H1 (cell line): ENCODE results near the gene PBX3. TPM values are rescaled to one million over a fixed set of nuclear protein-coding genes. Genes with fewer than 3 reads are reported as not detected.

Experiments used
- CTCF ChIA-PET: fragments of 300-600 bp; sonication (Branson Sonifier 250); formaldehyde crosslinking; loops from one replicate; lab custom pipeline; 2021; ENCODE audit not compliant: partially characterized antibody; lab: Charles Lee
- POLR2A ChIA-PET: fragments of 300-600 bp; sonication (Branson Sonifier 250); formaldehyde crosslinking; loops from one replicate; lab custom pipeline; 2021; ENCODE audit warnings: inconsistent platforms; ENCODE audit not compliant: partially characterized antibody; lab: Charles Lee
- DNase-seq, 2 experiments: peaks; one replicate each; pipeline versions ENCODE4 v3.0.0 to v3.0.0-alpha.2; 2010 to 2022; ENCODE audit warnings: low spot score in 2 of 2, low read depth in 1 of 2, mixed read lengths in 1 of 2
- FAIRE-seq: peaks from 2 replicates; lab custom pipeline; 2011; peaks lifted over from hg19 to GRCh38; lab: Jason Lieb, UNC
- H2AFZ ChIP-seq: 2 replicates; pipeline ENCODE4 v1.8.1; 2012; ENCODE audit warnings: low read length, inconsistent platforms
- H2AK5ac ChIP-seq: 2 replicates; pipeline ENCODE4 v1.6.1; 2013; ENCODE audit warnings: low read depth, low read length
- H2BK120ac ChIP-seq: replicated peaks from 2 replicates; pipeline ENCODE3; 2013; ENCODE audit warnings: low read depth, low read length, inconsistent platforms
- H2BK12ac ChIP-seq: 2 replicates; pipeline ENCODE4 v1.6.1; 2013; ENCODE audit warnings: low read depth, low read length
- H2BK15ac ChIP-seq: 2 replicates; pipeline ENCODE4 v1.6.1; 2013; ENCODE audit warnings: low read length
- H2BK20ac ChIP-seq: 2 replicates; pipeline ENCODE4 v1.6.1; 2013; ENCODE audit warnings: low read length
- H2BK5ac ChIP-seq: 2 replicates; pipeline ENCODE4 v1.6.1; 2013; ENCODE audit warnings: low read depth, low read length
- H3K14ac ChIP-seq: 2 replicates; pipeline ENCODE4 v1.6.1; 2013; ENCODE audit warnings: inconsistent platforms; ENCODE audit not compliant: insufficient read length
- H3K18ac ChIP-seq: 2 replicates; pipeline ENCODE4 v1.6.1; 2013; ENCODE audit warnings: low read length; ENCODE audit errors: extremely low read depth
- H3K23ac ChIP-seq: 2 replicates; pipeline ENCODE4 v1.6.1; 2013; ENCODE audit warnings: inconsistent platforms; ENCODE audit not compliant: insufficient read length
- H3K23me2 ChIP-seq: 2 replicates; pipeline ENCODE4 v1.6.1; 2013; ENCODE audit warnings: low read depth, low read length
- H3K27ac ChIP-seq: 2 replicates; pipeline ENCODE4 v1.6.1; 2011; ENCODE audit warnings: low read depth, low read length, inconsistent platforms
- H3K27me3 ChIP-seq, 4 experiments: replicated peaks in 1 of 4; 1 replicate in 1 of 4; 2 replicates in 3 of 4; pipeline versions ENCODE4 v1.6.1 to v1.8.1; 2011 to 2013; ENCODE audit warnings: low read length in 3 of 4, mild to moderate bottlenecking in 3 of 4, inconsistent platforms in 2 of 4, mixed read lengths in 2 of 4, moderate library complexity in 1 of 4; ENCODE audit not compliant: control insufficient read depth in 3 of 4, insufficient read depth in 3 of 4; ENCODE audit errors: extremely low read depth in 1 of 4
- H3K36me3 ChIP-seq, 4 experiments: 2 replicates each; pipeline versions ENCODE4 v1.6.1 to v1.8.1; 2011 to 2013; ENCODE audit warnings: mild to moderate bottlenecking in 4 of 4, low read length in 3 of 4, moderate library complexity in 2 of 4, control low read depth in 1 of 4, inconsistent platforms in 1 of 4; ENCODE audit not compliant: insufficient read depth in 4 of 4, control insufficient read depth in 2 of 4
- H3K4ac ChIP-seq: replicated peaks from 2 replicates; pipeline ENCODE3; 2013; ENCODE audit warnings: low read length, low read depth, mixed read lengths, inconsistent platforms; ENCODE audit not compliant: insufficient read length
- H3K4me1 ChIP-seq, 4 experiments: replicated peaks in 1 of 4; 1 replicate in 1 of 4; 2 replicates in 3 of 4; pipeline versions ENCODE4 v1.6.1 to v1.8.1; 2011 to 2013; ENCODE audit warnings: low read length in 3 of 4, inconsistent platforms in 2 of 4, mixed read lengths in 1 of 4; ENCODE audit not compliant: insufficient read depth in 4 of 4, control insufficient read depth in 3 of 4
- H3K4me2 ChIP-seq, 2 experiments: 2 replicates each; pipeline versions ENCODE4 v1.6.1 to v1.8.1; 2011 to 2013; ENCODE audit warnings: low read depth in 2 of 2, low read length in 2 of 2, control low read depth in 1 of 2, inconsistent platforms in 1 of 2, mild to moderate bottlenecking in 1 of 2; ENCODE audit not compliant: insufficient read depth in 1 of 2
- H3K4me3 ChIP-seq, 4 experiments: fragments of 200-600, 300-600 bp in 1 of 4; sonication (generic), shearing (Covaris generic), sonication (Bioruptor Twin) in 1 of 4; 2 replicates each; pipeline versions ENCODE4 v1.5.1 to v1.8.1; 2011 to 2016; ENCODE audit warnings: low read length in 4 of 4, low read depth in 3 of 4, control low read depth in 2 of 4, inconsistent platforms in 2 of 4, mild to moderate bottlenecking in 2 of 4, mixed read lengths in 1 of 4, moderate library complexity in 1 of 4; ENCODE audit not compliant: insufficient read depth in 2 of 4; ENCODE audit errors: extremely low read depth in 1 of 4
- H3K56ac ChIP-seq: replicated peaks from 2 replicates; pipeline ENCODE3; 2013; ENCODE audit warnings: low read depth, mild to moderate bottlenecking, mixed read lengths, low read length, inconsistent platforms; ENCODE audit not compliant: insufficient read length
- H3K79me1 ChIP-seq: 2 replicates; pipeline ENCODE4 v1.6.1; 2013; ENCODE audit warnings: low read depth, low read length, control low read depth
- H3K79me2 ChIP-seq, 2 experiments: 2 replicates each; pipeline versions ENCODE4 v1.6.1 to v1.8.1; 2012 to 2013; ENCODE audit warnings: low read length in 2 of 2, mild to moderate bottlenecking in 2 of 2, inconsistent platforms in 1 of 2; ENCODE audit not compliant: insufficient read depth in 2 of 2, control insufficient read depth in 1 of 2
- H3K9ac ChIP-seq, 4 experiments: replicated peaks in 1 of 4; 1 replicate in 1 of 4; 2 replicates in 3 of 4; pipeline versions ENCODE4 v1.6.1 to v1.8.1; 2011 to 2013; ENCODE audit warnings: low read depth in 3 of 4, low read length in 3 of 4, control low read depth in 2 of 4, mild to moderate bottlenecking in 2 of 4, moderate library complexity in 2 of 4, inconsistent platforms in 1 of 4; ENCODE audit errors: extremely low read depth in 1 of 4
- H3K9me3 ChIP-seq, 2 experiments: 2 replicates each; pipeline versions ENCODE4 v1.6.1 to v1.8.1; 2012 to 2013; ENCODE audit warnings: mild to moderate bottlenecking in 2 of 2, moderate library complexity in 2 of 2, control low read depth in 1 of 2, inconsistent platforms in 1 of 2, low read depth in 1 of 2, low read length in 1 of 2, mixed read lengths in 1 of 2; ENCODE audit not compliant: insufficient read depth in 2 of 2
- H4K20me1 ChIP-seq, 2 experiments: replicated peaks in 1 of 2; 2 replicates each; pipeline versions ENCODE3 to v1.8.1; 2011 to 2013; ENCODE audit warnings: inconsistent platforms in 2 of 2, low read length in 2 of 2, mild to moderate bottlenecking in 1 of 2; ENCODE audit not compliant: insufficient read depth in 2 of 2, control insufficient read depth in 1 of 2
- H4K5ac ChIP-seq: 2 replicates; pipeline ENCODE4 v1.6.1; 2013; ENCODE audit warnings: low read length, low read depth, mixed read lengths, inconsistent platforms; ENCODE audit not compliant: insufficient read length
- H4K8ac ChIP-seq: 2 replicates; pipeline ENCODE4 v1.8.0; 2013; ENCODE audit warnings: mild to moderate bottlenecking, moderate library complexity, low read length, inconsistent platforms; ENCODE audit not compliant: insufficient read depth; ENCODE audit errors: extremely low read depth
- H4K91ac ChIP-seq: replicated peaks from 2 replicates; pipeline ENCODE3; 2013; ENCODE audit warnings: low read length, mixed read lengths, inconsistent platforms; ENCODE audit not compliant: insufficient read length
- BRCA1 ChIP-seq: IDR thresholded peaks from 2 replicates; pipeline ENCODE4 v1.6.1; 2012; ENCODE audit warnings: low read depth, low read length, improper control_type of control experiment
- CHD1 ChIP-seq: IDR thresholded peaks from 2 replicates; pipeline ENCODE4 v1.6.1; 2012; ENCODE audit warnings: low read depth, low read length, improper control_type of control experiment
- FOSL1 ChIP-seq: IDR thresholded peaks from 2 replicates; pipeline ENCODE4 v1.6.1; 2011; ENCODE audit warnings: mild to moderate bottlenecking, low read depth, low read length, moderate library complexity; ENCODE audit not compliant: insufficient read depth
- KDM1A ChIP-seq: fragments of 200-600, 300-600 bp; sonication (generic); IDR thresholded peaks from 2 replicates; pipeline ENCODE4 v1.7.1; 2016; ENCODE audit warnings: mild to moderate bottlenecking, low read length, borderline replicate concordance
- TEAD4 ChIP-seq: IDR thresholded peaks from 2 replicates; pipeline ENCODE4 v1.6.1; 2012; ENCODE audit warnings: low read depth, low read length, inconsistent platforms, mixed read lengths
- YY1 ChIP-seq: IDR thresholded peaks from 2 replicates; pipeline ENCODE4 v1.6.1; 2011; ENCODE audit warnings: low read depth, mild to moderate bottlenecking, low read length
- WGBS, 2 experiments: shearing (Covaris generic) in 1 of 2; methylation state at CpG; one replicate each; pipeline versions ENCODE4 v1.1.6 to v1.1.7; 2013 to 2015; ENCODE audit warnings: low lambda C conversion rate in 2 of 2, mixed read lengths in 2 of 2, inconsistent platforms in 1 of 2, low coverage in 1 of 2, missing lambda C conversion rate in 1 of 2; ENCODE audit not compliant: insufficient replicate concordance in 2 of 2, insufficient coverage in 1 of 2, insufficient read length in 1 of 2; ENCODE audit errors: extremely low coverage in 1 of 2, missing lambda C conversion rate in 1 of 2; 5-methylcytosine and 5-hydroxymethylcytosine counted together
- polyA plus RNA-seq, 7 experiments: library from polyadenylated mRNA; depleted of rRNA in 3 of 7; stranded (reverse) in 5 of 7; unstranded in 2 of 7; fragments of >200 nt in 5 of 7; fragments of 200-250 nt in 2 of 7; gene quantifications; 1 replicate in 5 of 7; 2 replicates in 1 of 7; 4 replicates in 1 of 7; pipeline versions ENCODE4 v1.2.1 to v1.2.3, GENCODE V29; 2011 to 2013; ENCODE audit warnings: missing spikeins in 2 of 7, mixed read lengths in 2 of 7
- total RNA-seq: library from RNA; stranded (reverse); fragmentation: NEBNext Ultra II Directional; extraction: Animal tissue kit (Norgen Biotek cat#: 25700); gene quantifications from 2 replicates; pipeline ENCODE4 v1.2.1, GENCODE V29; 2021
- TF ChIP-seq, protein P1 (sequence below): IDR thresholded peaks from 2 replicates; pipeline ENCODE4 v1.6.1; 2012; ENCODE audit warnings: inconsistent platforms
- TF ChIP-seq, protein P2 (sequence below): IDR thresholded peaks from 2 replicates; pipeline ENCODE4 v1.6.1; 2011; ENCODE audit warnings: low read depth, mild to moderate bottlenecking, low read length; ENCODE audit not compliant: insufficient read depth

The PBX3 gene
- total and polyA plus RNA-seq, 2 of the 8 experiments (the other 6 are each of a cell fraction or from before 2014, with no cell fraction given): 22.7 to 44.3 TPM

DNA sequence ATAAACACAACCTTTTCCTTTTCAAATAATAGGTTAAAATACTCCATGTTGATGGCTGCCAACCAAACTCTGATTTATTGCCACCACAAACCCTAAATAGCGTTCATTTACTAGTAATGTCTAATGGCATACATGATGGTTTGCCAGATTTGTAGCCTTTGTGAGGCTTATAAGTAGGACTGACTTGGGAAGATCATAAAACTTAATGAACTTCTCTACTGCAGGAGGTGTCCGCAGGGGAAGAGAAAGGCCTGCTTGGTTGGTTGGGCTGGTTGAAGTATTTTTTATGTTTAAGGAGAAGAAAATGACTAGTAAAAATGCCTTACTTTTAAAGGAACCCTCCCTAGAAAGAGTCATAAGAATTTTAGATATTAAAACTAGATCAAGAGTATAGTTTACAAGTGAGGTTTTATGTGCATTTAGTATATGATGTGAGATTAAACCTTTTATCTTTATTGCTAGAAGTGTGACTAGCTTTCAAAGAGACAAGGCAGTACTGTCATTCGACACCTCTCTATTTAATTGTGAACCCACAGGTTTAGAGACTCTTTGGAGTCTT lies 5.0 kb downstream of the PBX3 start:
- DNase-seq: no peak
- WGBS, 2 experiments: 64% methylated on average over 3 of the region's 3 CpGs; no CpG with 5 or more reads in 1 of the 2 experiments
- no peak for TF ChIP-seq KDM1A
- TF ChIP-seq TEAD4: no peak
- TF ChIP-seq, protein P1, sequence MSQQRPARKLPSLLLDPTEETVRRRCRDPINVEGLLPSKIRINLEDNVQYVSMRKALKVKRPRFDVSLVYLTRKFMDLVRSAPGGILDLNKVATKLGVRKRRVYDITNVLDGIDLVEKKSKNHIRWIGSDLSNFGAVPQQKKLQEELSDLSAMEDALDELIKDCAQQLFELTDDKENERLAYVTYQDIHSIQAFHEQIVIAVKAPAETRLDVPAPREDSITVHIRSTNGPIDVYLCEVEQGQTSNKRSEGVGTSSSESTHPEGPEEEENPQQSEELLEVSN: no peak
- TF ChIP-seq CHD1: no peak
- TF ChIP-seq, protein P2, sequence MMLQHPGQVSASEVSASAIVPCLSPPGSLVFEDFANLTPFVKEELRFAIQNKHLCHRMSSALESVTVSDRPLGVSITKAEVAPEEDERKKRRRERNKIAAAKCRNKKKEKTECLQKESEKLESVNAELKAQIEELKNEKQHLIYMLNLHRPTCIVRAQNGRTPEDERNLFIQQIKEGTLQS: no peak
- no peak for TF ChIP-seq BRCA1
- TF ChIP-seq FOSL1: no peak
- no peak for TF ChIP-seq YY1

More for the DNA sequence above, 5.0 kb downstream of the PBX3 start:
- Histone ChIP-seq H3K79me1 (no peaks in the 10 kb centered on the region), H3K14ac (no peak overlapping the region), H3K4me2 (peak overlapping the region; percentile 18 to 48; a peak in 2 of 4 replicates), H3K23me2 (peaks cover 10% of the 10 kb centered on the region; the same call in 1 of the 2 replicates), H3K27ac (no peak overlapping the region), H2BK5ac (no peak overlapping the region), H4K91ac (no peak overlapping the region), H3K23ac (no peak overlapping the region), H3K79me2 (peaks cover 0 to 82% of the 10 kb centered on the region in 2 experiments; a peak in 3 of 4 replicates), H2BK15ac (no peak overlapping the region), H3K56ac (no peak overlapping the region), H4K5ac (peak overlapping the region; percentile 30), H3K9me3 (no peaks in the 10 kb centered on the region), H4K20me1 (no peaks in the 10 kb centered on the region), H4K8ac (no peak overlapping the region), H2BK12ac (no peak overlapping the region), H3K27me3 (no peaks in the 10 kb centered on the region), H2BK120ac (no peak overlapping the region), H3K4ac (no peak overlapping the region), H3K18ac (no peak overlapping the region; the same call in 1 of the 2 replicates), H3K4me3 (peak overlapping the region in 1 of 4 experiments; percentile 33; a peak in 1 of 8 replicates), H3K4me1 (peaks cover 0 to 37% (median 10%) of the 10 kb centered on the region in 4 experiments; a peak in 4 of 7 replicates), H3K36me3 (peaks cover 0 to 38% (median 1%) of the 10 kb centered on the region in 4 experiments; a peak in 1 of 8 replicates), H2BK20ac (no peak overlapping the region), H3K9ac (no peak overlapping the region), H2AFZ (no peak overlapping the region), H2AK5ac (no peak overlapping the region)
- ChIA-PET CTCF (no interaction called here), POLR2A (interaction anchor here (1.0 kb wide), 1 partner anchor 11 kb away, joined by 3 read pairs; no protein-coding TSS in a partner anchor)
- FAIRE-seq: no peak
